ENCODE measurements around the gene ZBTB17. TPM values are rescaled to one million over a fixed set of nuclear protein-coding genes. Genes with fewer than 3 reads are reported as not detected.

The ZBTB17 gene
- total and polyA plus RNA-seq, 9 of the 15 experiments (the other 6 are each of a cell fraction or from before 2014, with no cell fraction given), result 1.1 to 53.4 (median 29.6) TPM

DNA sequence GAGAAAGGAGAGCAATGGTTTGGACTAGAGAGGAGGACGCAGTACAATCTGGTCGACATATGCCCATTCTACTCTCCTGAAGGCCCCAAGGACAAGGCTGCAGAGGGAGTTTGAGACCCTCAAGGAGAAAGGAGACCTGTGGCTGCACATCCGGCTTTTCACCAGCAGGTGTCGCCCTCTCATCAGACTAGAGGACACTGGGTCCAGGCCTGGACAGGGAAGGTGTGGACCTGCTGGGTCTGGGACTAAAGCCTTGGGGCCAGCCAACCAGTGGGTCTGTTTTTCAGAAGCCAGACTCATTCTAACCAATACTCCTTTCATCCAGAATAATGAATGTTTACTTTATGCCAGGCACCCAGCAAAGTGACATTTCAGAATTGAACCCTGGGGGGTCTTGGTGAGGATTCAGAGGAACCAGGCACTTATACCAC lies 33.1 kb upstream of the ZBTB17 start:
- POLR2A ChIA-PET, result interaction anchor here (0.7 to 1.6 kb wide), 3 partner anchors 12 to 475 kb away, joined by 3 to 7 read pairs (median 6); no protein-coding TSS in a partner anchor
- WGBS (ENCODE audit: insufficient coverage, low coverage, missing lambda C conversion rate), result 0% methylated on average over 4 of the region's 4 CpGs
- Histone ChIP-seq H3K27me3 (ENCODE audit: control insufficient read depth in 2 of 2, insufficient read depth in 2 of 2, low read length in 2 of 2) (peaks cover 0 to 3% of the 10 kb centered on the region in 2 experiments; a peak in 1 of 5 replicates), H3K9me3 (replicated peaks; ENCODE audit: control insufficient read depth, insufficient read depth, low read depth, low read length) (no peaks in the 10 kb centered on the region), H3K9me1 (ENCODE audit: control insufficient read depth, insufficient read depth, low read length) (no peaks in the 10 kb centered on the region), H3K4me2 (ENCODE audit: insufficient read depth, low read length) (no peak overlapping the region), H4K20me1 (replicated peaks; ENCODE audit: control insufficient read depth, insufficient read depth, low read length) (no peaks in the 10 kb centered on the region), H3K4me3 (no peak overlapping the region), H3K4me1 (replicated peaks in 1 of 2; ENCODE audit: control insufficient read depth in 2 of 2, insufficient read depth in 2 of 2, low read length in 2 of 2) (peaks cover 27 to 34% of the 10 kb centered on the region in 2 experiments), H2AFZ (ENCODE audit: low read depth, low read length) (peak overlapping the region; percentile 29; the same call in 1 of the 2 replicates), H3K36me3 (ENCODE audit: control insufficient read depth, insufficient read depth, low read length) (no peaks in the 10 kb centered on the region), H3K27ac (ENCODE audit: extremely low read depth, low read depth, low read length) (no peak overlapping the region), H3K79me2 (ENCODE audit: control insufficient read depth, insufficient read depth, low read length) (no peaks in the 10 kb centered on the region), H3K9ac (ENCODE audit: insufficient read depth in 1 of 2, low read depth in 2 of 2, low read length in 2 of 2) (no peak overlapping the region)
- FAIRE-seq, result peak; percentile 96
- intact Hi-C loops (cut with micrococcal nuclease) (loop anchor here (1.0 to 5.0 kb wide), 4 partner anchors 24 to 178 kb away; partner anchors contain the start of gene FAM131C), in situ Hi-C loops (cut with MboI) (no loop called here)
- no TSS peak for BruUV-seq (replicated peaks)
- ATAC-seq, result peak; percentile 72
- peak; percentile 83 to 92 (median 85) for DNase-seq (ENCODE audit: extremely low read depth in 1 of 4, low spot score in 3 of 4)
- CTCF ChIA-PET (ENCODE audit: low intra/inter-chr PET ratio), result interaction anchor here (0.5 to 6.1 kb wide), 8 partner anchors 23 to 318 kb away, joined by 3 to 53 read pairs (median 4); no protein-coding TSS in a partner anchor
- TF ChIP-seq NCOA1 (IDR thresholded peaks at IDR 0.05; ENCODE audit: low read depth) (no peak; the same call in 1 of the 2 replicates), CEBPZ (IDR thresholded peaks at IDR 0.05; ENCODE audit: borderline replicate concordance, low read depth, low read length) (no peak), PRMT5 (CRISPR knock-in tag; IDR thresholded peaks at IDR 0.05) (no peak), POLR2AphosphoS5 (IDR thresholded peaks at IDR 0.05; ENCODE audit: control insufficient read depth, insufficient read depth, low read depth, low read length) (no peak), U2AF1 (optimal IDR thresholded peaks at IDR 0.05; ENCODE audit: low read depth, low read length) (no peak), SP1 (CRISPR knock-in tag; IDR thresholded peaks at IDR 0.05) (peak; percentile 83), MYC (IDR thresholded peaks at IDR 0.05; ENCODE audit: low read depth, low read length) (no peak), MYC (CRISPR knock-in tag; IDR thresholded peaks at IDR 0.05; ENCODE audit: borderline replicate concordance, low read depth) (no peak), ZNF445 (CRISPR knock-in tag; IDR thresholded peaks at IDR 0.05; ENCODE audit: low read depth) (no peak), CREB1 (IDR thresholded peaks at IDR 0.05) (no peak), CREB1 (CRISPR knock-in tag; IDR thresholded peaks at IDR 0.05) (no peak), THRA (IDR thresholded peaks at IDR 0.05) (no peak), CREM (IDR thresholded peaks at IDR 0.05; ENCODE audit: low read depth) (0 out of 2 replicates have a peak, but pooled peaks have one; percentile 10), HMBOX1 (IDR thresholded peaks at IDR 0.05) (no peak), ZBTB7A (IDR thresholded peaks at IDR 0.05; ENCODE audit: borderline replicate concordance, control insufficient read depth, low read depth, low read length) (peak; percentile 84), CBFA2T2 (conservative IDR thresholded peaks at IDR 0.05) (no peak), GABPB1 (CRISPR knock-in tag; IDR thresholded peaks at IDR 0.05) (no peak)

Data from K562 (cell line).